Measurements from ENCODE around the gene CDC45.
"Not testable (repeated sequence)": the region's sequence is repeated elsewhere in the genome, so short reads cannot be mapped to it uniquely, and the experiment has no call there.

The CDC45 gene

DNA sequence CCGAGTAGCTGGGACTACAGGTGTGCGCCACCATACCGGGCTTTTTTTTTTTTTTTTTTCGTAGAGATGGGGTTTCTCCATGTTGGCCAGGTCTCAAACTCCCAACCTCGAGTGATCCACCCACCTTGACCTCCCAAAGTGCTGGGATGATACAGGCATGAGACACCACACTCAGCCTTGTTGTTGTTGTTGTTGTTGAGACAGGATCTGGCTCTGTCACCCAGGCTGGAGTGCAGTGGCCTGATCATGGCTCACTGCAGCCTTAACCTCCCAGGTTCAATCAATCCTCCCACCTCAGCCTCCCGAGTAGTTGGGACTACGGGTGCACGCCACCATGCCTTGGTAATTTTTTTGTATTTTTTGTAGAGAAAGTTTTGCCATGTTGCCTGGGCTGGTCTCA, 67.9 kb downstream of the CDC45 start:
- no peak for ATAC-seq
- no peak overlapping the region for H3K27ac Mint-ChIP-seq
- H3K4me1 Mint-ChIP-seq, result no peaks in the 10 kb centered on the region
- no peaks in the 10 kb centered on the region for H3K9me3 Mint-ChIP-seq
- no peak for DNase-seq
- peaks cover 2% of the 10 kb centered on the region for H3K27me3 Mint-ChIP-seq
- H3K36me3 Mint-ChIP-seq (ENCODE audit: low read depth), result no peaks in the 10 kb centered on the region
- H3K4me3 Mint-ChIP-seq, result no peak overlapping the region

DNA sequence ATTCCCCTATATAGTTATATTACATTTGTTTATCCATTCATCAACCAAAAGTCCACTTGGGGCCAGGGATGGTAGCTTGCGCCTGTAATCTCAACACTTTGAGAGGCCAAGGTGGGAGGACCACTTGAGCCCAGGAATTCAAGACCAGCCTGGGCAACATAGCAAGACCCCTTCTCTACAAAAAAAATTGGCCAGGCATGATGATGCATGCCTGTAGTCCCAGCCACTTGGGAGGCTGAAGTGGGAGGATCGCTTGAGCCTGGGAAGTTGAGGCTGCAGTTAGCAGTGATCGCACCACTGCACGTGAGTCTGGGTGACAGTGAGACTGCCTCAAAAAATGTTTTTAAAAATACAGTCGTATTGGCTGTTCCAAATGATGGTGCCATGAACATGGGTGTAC, 68.7 kb downstream of the CDC45 start:
- not testable (repeated sequence) for H3K9me3 Mint-ChIP-seq; H3K36me3 Mint-ChIP-seq (ENCODE audit: low read depth); ATAC-seq; H3K4me3 Mint-ChIP-seq; H3K27ac Mint-ChIP-seq; H3K27me3 Mint-ChIP-seq; DNase-seq; H3K4me1 Mint-ChIP-seq

DNA sequence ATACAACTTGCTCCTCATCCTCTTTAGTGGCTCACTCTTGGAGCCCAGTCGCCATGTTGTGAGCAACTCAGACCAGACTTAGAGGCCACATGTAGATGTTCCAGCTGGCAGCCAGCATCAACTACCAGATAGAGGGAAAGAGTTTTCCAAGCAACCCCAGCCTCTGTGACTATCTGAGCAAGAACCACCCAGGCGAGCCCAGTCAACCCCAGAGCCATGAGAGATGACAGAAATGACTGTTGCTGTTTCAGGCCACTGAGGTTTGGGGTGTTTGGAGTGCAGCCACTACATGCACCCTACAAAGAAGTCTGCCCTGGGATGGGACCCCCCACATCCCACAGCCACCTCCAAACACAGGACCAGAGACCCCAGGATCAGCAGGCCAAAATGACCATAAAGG, 69.2 kb downstream of the CDC45 start:
- Mint-ChIP-seq H3K27ac (no peak overlapping the region), H3K27me3 (peaks cover 2% of the 10 kb centered on the region), H3K4me1 (no peaks in the 10 kb centered on the region), H3K36me3 (ENCODE audit: low read depth) (no peaks in the 10 kb centered on the region), H3K4me3 (no peak overlapping the region), H3K9me3 (no peaks in the 10 kb centered on the region)
- no peak for ATAC-seq
- DNase-seq, result no peak

DNA sequence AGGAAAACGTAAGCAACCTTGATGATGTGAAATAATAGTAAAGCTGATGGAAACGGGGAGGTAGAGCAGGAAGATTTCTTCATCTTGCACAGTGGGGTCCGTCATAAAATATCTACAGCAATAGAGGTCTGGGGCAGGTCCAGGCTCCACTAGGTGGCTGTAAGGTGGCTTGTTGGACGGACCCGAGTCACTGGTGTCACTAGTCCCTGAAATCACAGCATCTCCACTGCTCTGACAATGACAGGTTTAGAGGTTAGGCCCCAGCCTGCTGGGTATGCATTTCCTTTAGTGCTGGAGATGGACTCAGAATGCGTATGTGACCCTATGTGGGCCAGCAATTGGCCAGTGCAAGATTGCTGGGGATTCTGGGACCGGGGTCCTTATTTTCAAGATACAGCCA, 69.7 kb downstream of the CDC45 start:
- no peak for ATAC-seq
- Mint-ChIP-seq H3K27me3 (peaks cover 6% of the 10 kb centered on the region), H3K9me3 (no peaks in the 10 kb centered on the region), H3K27ac (no peak overlapping the region), H3K36me3 (ENCODE audit: low read depth) (no peaks in the 10 kb centered on the region), H3K4me3 (no peak overlapping the region), H3K4me1 (no peaks in the 10 kb centered on the region)
- no peak for DNase-seq

DNA sequence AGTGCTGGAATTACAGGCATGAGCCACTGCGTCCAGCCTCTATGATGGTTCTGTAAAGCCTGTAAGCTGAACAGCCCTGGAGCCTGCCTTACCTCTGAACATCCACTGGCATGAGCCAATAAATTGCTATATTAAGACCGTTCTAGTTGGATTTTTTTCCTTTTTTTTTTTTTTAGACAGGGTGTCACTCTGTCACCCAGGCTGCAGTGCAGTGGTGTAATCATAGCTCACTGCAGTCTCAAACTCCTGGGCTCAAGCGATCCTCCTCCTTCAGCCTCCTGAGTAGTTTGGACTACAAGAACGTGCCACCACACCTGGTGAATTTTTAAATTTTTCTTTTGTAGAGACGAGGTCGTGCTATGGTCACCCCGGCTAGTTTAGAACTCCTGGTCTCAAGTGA, 70.7 kb downstream of the CDC45 start:
- Mint-ChIP-seq H3K27ac (no peak overlapping the region), H3K4me1 (no peaks in the 10 kb centered on the region), H3K9me3 (no peaks in the 10 kb centered on the region), H3K4me3 (no peak overlapping the region), H3K27me3 (peaks cover 7% of the 10 kb centered on the region), H3K36me3 (ENCODE audit: low read depth) (no peaks in the 10 kb centered on the region)
- DNase-seq (no peak), ATAC-seq (no peak)

DNA sequence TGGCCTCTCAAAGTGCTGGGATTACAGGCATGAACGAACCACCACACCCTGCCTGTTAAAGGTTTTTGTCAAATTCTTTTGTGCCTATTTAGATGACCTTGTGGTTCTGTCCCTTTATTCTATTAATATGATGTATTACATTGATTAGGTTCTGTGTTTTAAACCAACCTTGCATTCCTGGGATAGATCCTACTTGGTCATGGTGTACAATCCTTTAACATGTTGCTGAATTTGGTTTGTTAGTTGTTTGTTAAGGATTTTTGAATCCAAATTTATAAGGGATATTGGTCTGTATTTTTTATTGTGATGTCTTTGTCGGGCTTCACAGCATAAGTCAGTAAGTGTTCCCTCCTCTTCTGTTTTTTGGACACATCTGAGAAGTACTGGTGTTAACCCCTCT, 73.5 kb downstream of the CDC45 start:
- Mint-ChIP-seq H3K27ac (no peak overlapping the region), H3K36me3 (ENCODE audit: low read depth) (no peaks in the 10 kb centered on the region), H3K4me1 (no peaks in the 10 kb centered on the region), H3K4me3 (no peak overlapping the region), H3K27me3 (peaks cover 7% of the 10 kb centered on the region), H3K9me3 (no peaks in the 10 kb centered on the region)
- DNase-seq (no peak), ATAC-seq (no peak)

DNA sequence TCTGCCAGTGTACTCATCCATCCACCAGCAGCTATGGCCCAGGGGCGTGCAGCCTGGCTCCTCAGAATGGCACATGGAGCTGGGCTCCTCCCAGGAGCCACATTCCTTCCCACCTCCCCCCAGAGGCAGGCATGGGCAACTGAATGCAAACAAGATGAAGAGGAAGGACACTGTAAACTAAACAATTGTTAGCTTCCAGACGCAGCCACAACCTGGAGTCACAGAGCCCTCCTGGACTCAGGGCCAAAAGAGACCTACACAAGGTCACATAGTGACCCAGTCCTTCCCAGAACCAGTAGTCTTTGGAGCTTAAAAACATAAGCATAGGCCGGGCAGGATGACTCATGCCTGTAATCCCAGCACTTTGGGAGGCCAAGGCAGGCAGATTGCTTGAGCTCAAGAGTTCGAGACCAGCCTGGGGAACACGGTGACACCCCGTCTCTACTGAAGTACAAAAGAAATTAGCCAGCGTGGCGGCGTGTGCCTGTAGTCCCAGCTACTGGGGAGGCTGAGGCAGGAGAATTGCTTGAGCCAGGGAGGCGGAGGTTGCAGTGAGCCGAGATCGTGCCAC, 75.2 kb downstream of the CDC45 start:
- DNase-seq (no peak), ATAC-seq (no peak)
- no peaks in the 10 kb centered on the region for H3K9me3 Mint-ChIP-seq
- no peak overlapping the region for H3K27ac Mint-ChIP-seq
- H3K4me1 Mint-ChIP-seq, result no peaks in the 10 kb centered on the region
- H3K4me3 Mint-ChIP-seq, result no peak overlapping the region
- H3K27me3 Mint-ChIP-seq, result peaks cover 7% of the 10 kb centered on the region
- no peaks in the 10 kb centered on the region for H3K36me3 Mint-ChIP-seq (ENCODE audit: low read depth)

DNA sequence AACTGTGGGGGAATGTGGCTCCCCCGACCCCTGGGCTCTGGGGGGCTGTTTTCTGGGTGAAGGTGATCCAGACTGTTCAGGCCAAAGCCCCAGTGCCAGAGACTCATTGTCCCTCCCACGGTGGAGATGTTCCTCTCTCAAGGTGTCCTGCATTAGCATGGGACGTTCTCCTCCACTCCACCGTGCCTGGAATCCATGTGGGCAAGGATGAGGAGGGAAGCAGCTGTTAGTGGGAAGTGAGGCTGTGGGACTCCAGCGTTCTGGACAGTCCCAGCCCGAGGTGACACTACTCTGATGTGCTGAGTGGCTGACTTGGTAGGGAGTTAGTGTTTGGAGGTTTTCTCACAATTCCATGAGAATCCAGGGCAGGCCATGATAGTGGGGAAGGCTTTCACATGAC, 75.9 kb downstream of the CDC45 start:
- ATAC-seq (no peak), DNase-seq (no peak)
- Mint-ChIP-seq H3K4me3 (no peak overlapping the region), H3K27ac (no peak overlapping the region), H3K4me1 (no peaks in the 10 kb centered on the region), H3K27me3 (peaks cover 7% of the 10 kb centered on the region), H3K36me3 (ENCODE audit: low read depth) (no peaks in the 10 kb centered on the region), H3K9me3 (no peaks in the 10 kb centered on the region)

DNA sequence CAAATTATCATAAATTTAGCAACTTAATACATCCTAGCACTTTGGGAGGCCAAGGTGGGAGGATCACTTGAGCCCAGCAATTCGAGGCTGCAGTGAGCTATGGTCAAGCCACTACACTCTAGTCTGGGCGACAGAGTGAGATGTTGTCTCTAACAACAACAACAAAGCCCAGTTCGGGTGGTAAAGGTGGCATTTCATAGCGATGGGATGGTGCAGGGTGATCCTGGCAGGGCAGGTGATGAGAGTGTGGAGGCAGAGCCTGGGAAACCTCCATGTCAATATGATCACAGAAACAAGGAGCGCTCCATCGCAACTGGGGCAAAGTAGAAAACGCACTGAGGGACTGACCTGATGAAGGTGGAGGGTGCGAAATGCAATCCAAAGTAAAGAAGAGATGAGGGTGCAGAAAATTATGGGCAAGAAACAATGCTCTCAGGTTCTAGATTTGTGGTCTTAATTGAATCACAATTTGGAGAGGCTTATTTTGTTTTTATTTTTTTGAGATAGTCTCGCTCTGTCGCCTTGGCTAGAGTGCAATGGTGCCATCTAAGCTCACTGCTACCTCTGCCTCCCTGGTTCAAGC, 77.3 kb downstream of the CDC45 start:
- Mint-ChIP-seq H3K36me3 (ENCODE audit: low read depth) (no peaks in the 10 kb centered on the region), H3K27me3 (peaks cover 7% of the 10 kb centered on the region), H3K4me3 (no peak overlapping the region), H3K27ac (no peak overlapping the region), H3K9me3 (no peaks in the 10 kb centered on the region), H3K4me1 (no peaks in the 10 kb centered on the region)
- DNase-seq (no peak), ATAC-seq (no peak)

DNA sequence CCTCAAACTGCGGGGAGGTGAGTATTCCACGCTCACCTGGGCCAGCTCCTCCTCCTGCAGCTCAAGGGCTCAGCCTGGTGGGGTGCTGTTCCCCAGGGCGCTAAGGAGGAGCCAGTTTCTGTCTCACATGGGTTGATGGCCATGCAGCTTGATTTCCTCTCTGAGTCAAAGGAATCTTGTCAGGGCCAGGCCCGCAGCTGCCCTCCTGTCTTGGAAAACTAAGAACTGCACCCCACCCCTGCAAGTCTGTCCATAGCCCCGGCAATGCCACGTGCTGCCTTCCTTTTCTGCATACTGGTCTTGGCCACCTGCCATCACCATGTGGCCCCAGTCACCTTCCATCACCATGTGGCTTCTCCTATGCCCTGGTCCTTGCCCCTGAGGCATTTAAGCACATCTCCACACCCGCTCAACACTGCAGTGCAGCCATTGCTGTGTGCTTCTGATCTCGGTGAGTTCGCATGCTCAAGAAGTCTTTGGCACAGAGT, 79.6 kb downstream of the CDC45 start:
- no peak for ATAC-seq
- no peak overlapping the region for H3K27ac Mint-ChIP-seq
- peaks cover 1% of the 10 kb centered on the region for H3K27me3 Mint-ChIP-seq
- DNase-seq, result no peak
- no peak overlapping the region for H3K4me3 Mint-ChIP-seq
- H3K36me3 Mint-ChIP-seq (ENCODE audit: low read depth), result no peaks in the 10 kb centered on the region
- H3K9me3 Mint-ChIP-seq, result no peaks in the 10 kb centered on the region
- no peaks in the 10 kb centered on the region for H3K4me1 Mint-ChIP-seq

DNA sequence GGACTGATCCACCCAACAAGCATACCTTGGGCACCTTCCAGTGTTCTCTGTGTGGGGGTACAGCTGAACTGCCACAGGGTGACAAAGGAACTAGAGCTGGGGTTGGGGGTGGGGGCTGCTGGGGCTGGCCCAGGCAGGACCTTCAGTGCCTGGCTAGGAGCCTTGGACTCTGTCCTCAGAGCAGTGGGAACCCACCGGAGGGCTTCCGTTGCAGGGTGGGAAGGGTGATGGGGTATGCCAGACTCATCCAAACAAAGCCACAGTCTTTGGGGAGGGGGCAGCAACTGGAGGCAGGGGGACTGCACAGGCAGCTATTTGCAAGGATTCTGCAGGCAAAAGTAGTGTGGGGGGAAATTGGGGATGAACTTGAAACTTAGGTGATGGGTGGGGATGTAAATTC, 80.2 kb downstream of the CDC45 start:
- Mint-ChIP-seq H3K9me3 (no peaks in the 10 kb centered on the region), H3K4me1 (no peaks in the 10 kb centered on the region), H3K27me3 (no peaks in the 10 kb centered on the region), H3K36me3 (ENCODE audit: low read depth) (no peaks in the 10 kb centered on the region), H3K4me3 (no peak overlapping the region), H3K27ac (no peak overlapping the region)
- ATAC-seq (no peak), DNase-seq (no peak)

DNA sequence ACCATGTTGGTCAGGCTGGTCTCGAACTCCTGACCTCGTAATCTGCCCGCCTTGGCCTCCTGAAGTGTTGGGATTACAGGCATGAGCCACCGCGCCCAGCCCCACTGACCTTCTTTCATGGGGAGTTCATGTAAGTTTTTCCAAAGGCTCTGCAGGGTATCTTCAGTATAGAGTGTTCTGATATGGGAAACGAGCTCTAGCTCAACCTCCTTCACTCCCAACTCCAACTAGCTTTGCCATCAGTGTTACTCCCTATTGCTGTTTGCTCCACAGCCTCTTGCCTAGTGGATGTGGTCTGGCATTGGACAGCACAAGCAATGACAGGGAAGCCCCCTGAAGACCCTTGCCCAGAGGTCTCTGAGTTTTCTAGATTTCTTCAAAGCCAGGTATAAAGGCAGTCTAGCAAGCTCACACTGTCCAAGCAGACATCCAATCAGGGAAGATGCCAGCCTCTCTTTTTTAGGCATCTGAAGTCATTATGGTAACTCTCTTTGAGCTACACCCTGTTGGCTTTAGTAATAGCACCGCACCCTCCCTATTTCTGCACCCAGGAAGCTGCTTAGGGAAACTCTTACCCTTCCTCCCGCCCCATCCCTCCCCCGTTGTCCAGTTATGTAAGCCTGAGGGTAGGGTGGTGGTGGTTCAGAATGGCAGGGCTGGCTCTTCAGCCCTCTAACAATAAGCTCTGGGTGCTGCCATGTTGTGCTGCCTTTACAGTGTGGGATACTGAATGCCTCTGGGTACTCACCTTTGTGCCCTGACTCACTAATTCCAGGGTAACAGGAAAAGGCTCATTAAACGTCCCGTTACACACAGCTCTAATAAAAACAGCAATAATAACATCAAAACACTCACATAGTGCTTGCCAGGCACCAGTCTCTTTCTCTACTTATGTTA, 85.9 kb downstream of the CDC45 start:
- Mint-ChIP-seq H3K36me3 (ENCODE audit: low read depth) (no peaks in the 10 kb centered on the region), H3K4me3 (no peak overlapping the region), H3K9me3 (no peaks in the 10 kb centered on the region), H3K4me1 (no peaks in the 10 kb centered on the region), H3K27ac (no peak overlapping the region), H3K27me3 (no peaks in the 10 kb centered on the region)
- DNase-seq (no peak), ATAC-seq (peak; percentile 33)

DNA sequence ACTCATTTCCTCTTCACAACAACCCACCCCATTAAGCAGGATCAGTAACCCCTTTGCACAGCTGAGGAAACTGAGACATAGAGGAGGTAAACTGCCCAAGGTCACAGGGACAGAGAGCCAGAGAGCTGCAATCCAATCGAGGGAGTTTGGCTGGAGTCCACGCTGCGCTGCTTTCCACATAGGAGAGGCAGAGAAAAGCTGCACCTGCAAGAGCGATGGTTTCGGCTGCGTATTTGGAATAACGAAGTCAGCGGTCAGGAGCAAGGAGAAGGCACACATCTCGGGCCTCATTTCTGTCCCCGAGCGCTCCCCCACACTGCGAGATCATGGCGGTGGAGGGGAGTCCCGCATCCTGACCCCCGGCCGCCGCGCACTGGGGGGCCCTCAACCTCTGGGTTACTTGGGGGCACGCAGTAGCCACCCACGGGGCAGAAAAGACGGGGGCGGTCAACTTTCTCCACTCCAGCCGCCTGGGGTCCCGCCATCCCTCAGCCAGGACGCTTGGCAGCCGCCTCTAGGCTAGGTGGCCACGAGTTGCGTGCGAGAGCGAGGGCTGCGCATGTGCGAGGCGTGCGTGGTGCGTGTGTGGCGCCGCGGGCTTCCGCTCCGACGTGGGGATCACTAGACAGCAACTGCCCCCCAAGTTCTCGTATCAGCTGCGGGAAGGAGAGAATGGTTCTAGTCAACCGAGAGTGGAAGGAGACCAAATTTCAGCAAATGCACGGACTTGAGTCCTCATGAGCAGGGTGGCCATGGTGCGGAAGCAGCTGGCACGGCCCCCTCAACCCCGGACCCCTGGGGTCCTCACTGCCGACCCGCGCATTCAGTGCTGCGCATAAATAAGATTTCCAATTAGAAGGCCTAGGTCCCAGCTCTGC, 86.8 kb downstream of the CDC45 start:
- Mint-ChIP-seq H3K27me3 (no peaks in the 10 kb centered on the region), H3K36me3 (ENCODE audit: low read depth) (no peaks in the 10 kb centered on the region), H3K9me3 (no peaks in the 10 kb centered on the region), H3K4me3 (no peak overlapping the region), H3K4me1 (no peaks in the 10 kb centered on the region), H3K27ac (no peak overlapping the region)
- ATAC-seq, result no peak
- DNase-seq, result no peak

DNA sequence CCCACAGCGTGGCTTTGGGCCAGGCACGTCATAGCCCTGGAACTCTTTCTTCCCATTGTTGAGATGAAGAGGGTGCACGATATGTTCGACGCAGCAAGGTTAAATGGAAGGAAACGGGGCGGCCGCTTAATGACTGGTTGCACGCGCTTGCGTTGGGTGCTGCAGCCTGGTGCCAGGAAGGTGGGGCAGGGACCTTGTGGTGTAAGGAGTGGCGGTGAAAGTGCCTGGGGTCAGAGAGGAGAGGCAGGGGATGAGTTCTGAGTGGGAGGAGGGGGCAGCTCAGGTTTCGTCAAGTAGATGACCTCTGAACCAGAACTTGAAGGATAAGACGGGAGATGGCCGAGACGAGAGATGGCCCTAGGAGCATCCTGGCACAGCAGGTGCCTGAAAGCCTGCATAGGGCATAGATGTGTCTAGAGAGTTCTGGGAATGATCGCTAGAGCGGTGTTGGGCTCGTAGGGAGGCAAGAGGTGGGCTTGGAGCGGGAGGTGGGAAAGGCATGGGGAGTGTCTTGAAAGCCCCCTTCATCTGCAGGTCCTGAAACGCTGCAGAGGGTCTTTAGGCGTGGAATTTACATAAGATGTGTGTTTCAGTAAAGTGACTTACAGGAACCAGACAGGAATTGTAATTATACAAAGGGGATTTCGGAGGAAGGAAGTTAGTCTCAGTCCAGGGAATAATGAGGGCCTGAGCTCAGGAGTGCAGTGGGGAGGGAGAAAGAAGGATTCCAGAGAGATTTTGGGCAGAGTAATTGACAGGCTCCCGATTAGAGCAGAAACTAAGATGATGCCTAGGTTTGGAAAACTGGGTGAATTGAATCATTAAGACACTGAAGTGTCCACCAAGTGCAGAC, 87.7 kb downstream of the CDC45 start:
- H3K4me1 Mint-ChIP-seq, result no peaks in the 10 kb centered on the region
- H3K9me3 Mint-ChIP-seq, result no peaks in the 10 kb centered on the region
- DNase-seq (no peak), ATAC-seq (no peak)
- no peaks in the 10 kb centered on the region for H3K27me3 Mint-ChIP-seq
- no peak overlapping the region for H3K27ac Mint-ChIP-seq
- no peak overlapping the region for H3K4me3 Mint-ChIP-seq
- no peaks in the 10 kb centered on the region for H3K36me3 Mint-ChIP-seq (ENCODE audit: low read depth)

Measured in activated naive CD8-positive, alpha-beta T cell treated with anti-CD3 and anti-CD28 coated beads, Interleukin-2, amount 50 U/mL, for 24 hours (primary cell).